ENCODE measurements around the gene SHISA9. TPM values are rescaled to one million over a fixed set of nuclear protein-coding genes. Genes with fewer than 3 reads are reported as not detected.

SHISA9 gene
- polyA plus RNA-seq, 1 of the 3 experiments (the other 2 are of a cell fraction), result 0.02 TPM

- no peak overlapping the region for H3K9ac ChIP-seq
- H3K79me2 ChIP-seq (ENCODE audit: insufficient read depth), result no peaks in the 10 kb centered on the region
- ChIA-PET POLR2A (no interaction called here), CTCF (no interaction called here)
- H2AFZ ChIP-seq (ENCODE audit: low read depth), result no peak overlapping the region
- no peaks in the 10 kb centered on the region for H4K20me1 ChIP-seq (ENCODE audit: insufficient read depth)
- H3K27ac ChIP-seq (ENCODE audit: low read depth in 2 of 2, low read length in 1 of 2), result no peak overlapping the region
- no peak for DNase-seq
- no peaks in the 10 kb centered on the region for H3F3A ChIP-seq (replicated peaks; ENCODE audit: insufficient read depth)
- no peak overlapping the region for H3K4me2 ChIP-seq
- H3K4me1 ChIP-seq (ENCODE audit: control insufficient read depth in 1 of 2, insufficient read depth in 2 of 2, low read depth in 1 of 2, low read length in 1 of 2), result no peaks in the 10 kb centered on the region
- WGBS (ENCODE audit: low lambda C conversion rate), result 16% methylated on average over 5 of the region's 5 CpGs
- no peaks in the 10 kb centered on the region for H3K27me3 ChIP-seq (ENCODE audit: insufficient read depth)
- no peaks in the 10 kb centered on the region for H3K36me3 ChIP-seq (replicated peaks in 1 of 2; ENCODE audit: control insufficient read depth in 1 of 2, insufficient read depth in 2 of 2, low read length in 1 of 2)
- TF ChIP-seq, protein P1, sequence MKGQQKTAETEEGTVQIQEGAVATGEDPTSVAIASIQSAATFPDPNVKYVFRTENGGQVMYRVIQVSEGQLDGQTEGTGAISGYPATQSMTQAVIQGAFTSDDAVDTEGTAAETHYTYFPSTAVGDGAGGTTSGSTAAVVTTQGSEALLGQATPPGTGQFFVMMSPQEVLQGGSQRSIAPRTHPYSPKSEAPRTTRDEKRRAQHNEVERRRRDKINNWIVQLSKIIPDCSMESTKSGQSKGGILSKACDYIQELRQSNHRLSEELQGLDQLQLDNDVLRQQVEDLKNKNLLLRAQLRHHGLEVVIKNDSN (IDR thresholded peaks at IDR 0.05; ENCODE audit: borderline replicate concordance, low read depth), result no peak
- TF ChIP-seq MXI1 (IDR thresholded peaks at IDR 0.05; ENCODE audit: low read depth, low read length) (no peak), EZH2phosphoT487 (IDR thresholded peaks at IDR 0.05; ENCODE audit: borderline replicate concordance, low read depth) (no peak), JUND (IDR thresholded peaks at IDR 0.05) (no peak), SIN3A (IDR thresholded peaks at IDR 0.05; ENCODE audit: borderline replicate concordance, low read depth, low read length) (no peak), GABPA (IDR thresholded peaks at IDR 0.05; ENCODE audit: low read depth) (no peak), SMC3 (IDR thresholded peaks at IDR 0.05; ENCODE audit: low read depth, low read length) (no peak), RXRA (IDR thresholded peaks at IDR 0.05; ENCODE audit: borderline replicate concordance, low read depth) (no peak), GATA2 (CRISPR knock-in tag; IDR thresholded peaks at IDR 0.05) (no peak), CTCF (IDR thresholded peaks at IDR 0.05) (no peak), ELF1 (IDR thresholded peaks at IDR 0.05) (no peak), TAF1 (IDR thresholded peaks at IDR 0.05; ENCODE audit: borderline replicate concordance, low read depth, low read length) (no peak), YY1 (IDR thresholded peaks at IDR 0.05; ENCODE audit: low read depth) (no peak)
- H3K4me3 ChIP-seq (ENCODE audit: low read depth in 2 of 2, low read length in 1 of 2), result no peak overlapping the region
- no peaks in the 10 kb centered on the region for H3K9me3 ChIP-seq
- H3K9me2 ChIP-seq, result no peaks in the 10 kb centered on the region
These were observed 9.6 kb upstream of the SHISA9 start for GRCh38 chr16:12891836-12892235.

GRCh38 chr16:12893050-12893750 lies 8.2 kb upstream of the SHISA9 start:
- DNase-seq, result no peak
- Histone ChIP-seq H2AFZ (ENCODE audit: low read depth) (no peak overlapping the region), H3K9me2 (no peaks in the 10 kb centered on the region), H3K4me1 (ENCODE audit: control insufficient read depth in 1 of 2, insufficient read depth in 2 of 2, low read depth in 1 of 2, low read length in 1 of 2) (no peaks in the 10 kb centered on the region), H3K36me3 (replicated peaks in 1 of 2; ENCODE audit: control insufficient read depth in 1 of 2, insufficient read depth in 2 of 2, low read length in 1 of 2) (no peaks in the 10 kb centered on the region), H3K27me3 (ENCODE audit: insufficient read depth) (no peaks in the 10 kb centered on the region), H3K79me2 (ENCODE audit: insufficient read depth) (no peaks in the 10 kb centered on the region), H3K9ac (no peak overlapping the region), H3K4me3 (ENCODE audit: low read depth in 2 of 2, low read length in 1 of 2) (no peak overlapping the region), H4K20me1 (ENCODE audit: insufficient read depth) (no peaks in the 10 kb centered on the region), H3F3A (replicated peaks; ENCODE audit: insufficient read depth) (no peaks in the 10 kb centered on the region), H3K4me2 (no peak overlapping the region), H3K9me3 (no peaks in the 10 kb centered on the region), H3K27ac (ENCODE audit: low read depth in 2 of 2, low read length in 1 of 2) (no peak overlapping the region)
- CTCF ChIA-PET, result no interaction called here
- 47% methylated on average over 8 of the region's 8 CpGs for WGBS (ENCODE audit: low lambda C conversion rate)
- TF ChIP-seq, protein P2, sequence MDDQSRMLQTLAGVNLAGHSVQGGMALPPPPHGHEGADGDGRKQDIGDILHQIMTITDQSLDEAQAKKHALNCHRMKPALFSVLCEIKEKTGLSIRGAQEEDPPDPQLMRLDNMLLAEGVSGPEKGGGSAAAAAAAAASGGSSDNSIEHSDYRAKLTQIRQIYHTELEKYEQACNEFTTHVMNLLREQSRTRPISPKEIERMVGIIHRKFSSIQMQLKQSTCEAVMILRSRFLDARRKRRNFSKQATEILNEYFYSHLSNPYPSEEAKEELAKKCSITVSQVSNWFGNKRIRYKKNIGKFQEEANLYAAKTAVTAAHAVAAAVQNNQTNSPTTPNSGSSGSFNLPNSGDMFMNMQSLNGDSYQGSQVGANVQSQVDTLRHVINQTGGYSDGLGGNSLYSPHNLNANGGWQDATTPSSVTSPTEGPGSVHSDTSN (IDR thresholded peaks at IDR 0.05), result no peak
- TF ChIP-seq FOSL2 (IDR thresholded peaks at IDR 0.05; ENCODE audit: borderline replicate concordance, low read depth) (no peak), ZBTB33 (IDR thresholded peaks at IDR 0.05; ENCODE audit: borderline replicate concordance, low read depth) (no peak), RCOR1 (IDR thresholded peaks at IDR 0.05; ENCODE audit: low read length) (no peak), TEAD4 (IDR thresholded peaks at IDR 0.05; ENCODE audit: borderline replicate concordance, insufficient read depth) (no peak), YY1 (IDR thresholded peaks at IDR 0.05; ENCODE audit: low read depth) (no peak), SMC3 (IDR thresholded peaks at IDR 0.05; ENCODE audit: low read depth, low read length) (no peak)
- TF ChIP-seq, protein P3, sequence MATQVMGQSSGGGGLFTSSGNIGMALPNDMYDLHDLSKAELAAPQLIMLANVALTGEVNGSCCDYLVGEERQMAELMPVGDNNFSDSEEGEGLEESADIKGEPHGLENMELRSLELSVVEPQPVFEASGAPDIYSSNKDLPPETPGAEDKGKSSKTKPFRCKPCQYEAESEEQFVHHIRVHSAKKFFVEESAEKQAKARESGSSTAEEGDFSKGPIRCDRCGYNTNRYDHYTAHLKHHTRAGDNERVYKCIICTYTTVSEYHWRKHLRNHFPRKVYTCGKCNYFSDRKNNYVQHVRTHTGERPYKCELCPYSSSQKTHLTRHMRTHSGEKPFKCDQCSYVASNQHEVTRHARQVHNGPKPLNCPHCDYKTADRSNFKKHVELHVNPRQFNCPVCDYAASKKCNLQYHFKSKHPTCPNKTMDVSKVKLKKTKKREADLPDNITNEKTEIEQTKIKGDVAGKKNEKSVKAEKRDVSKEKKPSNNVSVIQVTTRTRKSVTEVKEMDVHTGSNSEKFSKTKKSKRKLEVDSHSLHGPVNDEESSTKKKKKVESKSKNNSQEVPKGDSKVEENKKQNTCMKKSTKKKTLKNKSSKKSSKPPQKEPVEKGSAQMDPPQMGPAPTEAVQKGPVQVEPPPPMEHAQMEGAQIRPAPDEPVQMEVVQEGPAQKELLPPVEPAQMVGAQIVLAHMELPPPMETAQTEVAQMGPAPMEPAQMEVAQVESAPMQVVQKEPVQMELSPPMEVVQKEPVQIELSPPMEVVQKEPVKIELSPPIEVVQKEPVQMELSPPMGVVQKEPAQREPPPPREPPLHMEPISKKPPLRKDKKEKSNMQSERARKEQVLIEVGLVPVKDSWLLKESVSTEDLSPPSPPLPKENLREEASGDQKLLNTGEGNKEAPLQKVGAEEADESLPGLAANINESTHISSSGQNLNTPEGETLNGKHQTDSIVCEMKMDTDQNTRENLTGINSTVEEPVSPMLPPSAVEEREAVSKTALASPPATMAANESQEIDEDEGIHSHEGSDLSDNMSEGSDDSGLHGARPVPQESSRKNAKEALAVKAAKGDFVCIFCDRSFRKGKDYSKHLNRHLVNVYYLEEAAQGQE (IDR thresholded peaks at IDR 0.05; ENCODE audit: low read depth, low read length), result no peak
- POLR2A ChIA-PET, result no interaction called here

All from SK-N-SH (cell line).